Hepatocyte (in vitro differentiated cells): ENCODE data around the gene CLIC4.

ENCODE experiments used
- EZH2 ChIP-seq: fragments of 200-600 bp; sonication (generic); IDR thresholded peaks from 2 replicates; pipeline ENCODE4 v1.6.1; 2016; ENCODE audit warnings: antibody characterized with exemption, mild to moderate bottlenecking, borderline replicate concordance
- EZH2phosphoT487 ChIP-seq: fragments of 200-600 bp; sonication (generic); IDR thresholded peaks from one replicate; pipeline ENCODE4 v1.6.1; 2018; ENCODE audit warnings: antibody characterized with exemption, mild to moderate bottlenecking, low read depth, moderate library complexity; ENCODE audit not compliant: unreplicated experiment, severe bottlenecking
- TF ChIP-seq, protein P1 (sequence below): fragments of 200-600 bp; sonication (generic); IDR thresholded peaks from 2 replicates; pipeline ENCODE4 v1.5.1; 2016; ENCODE audit warnings: antibody characterized with exemption, mild to moderate bottlenecking; ENCODE audit not compliant: poor library complexity

- TF ChIP-seq, protein P1, sequence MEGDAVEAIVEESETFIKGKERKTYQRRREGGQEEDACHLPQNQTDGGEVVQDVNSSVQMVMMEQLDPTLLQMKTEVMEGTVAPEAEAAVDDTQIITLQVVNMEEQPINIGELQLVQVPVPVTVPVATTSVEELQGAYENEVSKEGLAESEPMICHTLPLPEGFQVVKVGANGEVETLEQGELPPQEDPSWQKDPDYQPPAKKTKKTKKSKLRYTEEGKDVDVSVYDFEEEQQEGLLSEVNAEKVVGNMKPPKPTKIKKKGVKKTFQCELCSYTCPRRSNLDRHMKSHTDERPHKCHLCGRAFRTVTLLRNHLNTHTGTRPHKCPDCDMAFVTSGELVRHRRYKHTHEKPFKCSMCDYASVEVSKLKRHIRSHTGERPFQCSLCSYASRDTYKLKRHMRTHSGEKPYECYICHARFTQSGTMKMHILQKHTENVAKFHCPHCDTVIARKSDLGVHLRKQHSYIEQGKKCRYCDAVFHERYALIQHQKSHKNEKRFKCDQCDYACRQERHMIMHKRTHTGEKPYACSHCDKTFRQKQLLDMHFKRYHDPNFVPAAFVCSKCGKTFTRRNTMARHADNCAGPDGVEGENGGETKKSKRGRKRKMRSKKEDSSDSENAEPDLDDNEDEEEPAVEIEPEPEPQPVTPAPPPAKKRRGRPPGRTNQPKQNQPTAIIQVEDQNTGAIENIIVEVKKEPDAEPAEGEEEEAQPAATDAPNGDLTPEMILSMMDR, result peak; percentile 58
- TF ChIP-seq EZH2 (no peak), EZH2phosphoT487 (no peak)
These were observed 104.5 kb downstream of the CLIC4 start for GRCh38 chr1:24849672-24850295.
